NCI-H226 (cell line): ENCODE results near the gene PNPO.

Experiments used
- DNase-seq: peaks from one replicate; pipeline ENCODE4 v3.0.0-alpha.2; 2015

PNPO gene

GRCh38 chr17:47952171-47953021 is 11.0 kb downstream of the PNPO start:
- no peak for DNase-seq

GRCh38 chr17:47953909-47954308 is 12.5 kb downstream of the PNPO start:
- no peak for DNase-seq

GRCh38 chr17:47955497-47956461 is 14.4 kb downstream of the PNPO start:
- DNase-seq, result no peak

- no peak for DNase-seq
These were observed 15.6 kb downstream of the PNPO start for GRCh38 chr17:47956791-47957590.

GRCh38 chr17:47957591-47958490 is 16.5 kb downstream of the PNPO start, which contains the start of gene PRR15L:
PRR15L (minus strand) TSS chr17:47957883; CDS start chr17:47953234, 4,649 bp downstream.
- no peak for DNase-seq

GRCh38 chr17:47959825-47960655 is 18.7 kb downstream of the PNPO start:
- no peak for DNase-seq

GRCh38 chr17:47961406-47961805 is 20.0 kb downstream of the PNPO start:
- DNase-seq, result no peak

GRCh38 chr17:47962901-47963300 is 21.5 kb downstream of the PNPO start:
- DNase-seq, result no peak

GRCh38 chr17:47964856-47965255 is 23.5 kb downstream of the PNPO start:
- no peak for DNase-seq

- no peak for DNase-seq
These were observed 24.7 kb downstream of the PNPO start for GRCh38 chr17:47966079-47966519.

- DNase-seq, result peak; percentile 87
These were observed 26.4 kb downstream of the PNPO start for GRCh38 chr17:47967607-47968252.

- DNase-seq, result no peak
These were observed 27.5 kb downstream of the PNPO start for GRCh38 chr17:47968836-47969235.

- no peak for DNase-seq
These were observed 28.8 kb downstream of the PNPO start for GRCh38 chr17:47969930-47970724.

GRCh38 chr17:47970725-47971499 is 29.5 kb downstream of the PNPO start, which contains the start of gene CDK5RAP3:
CDK5RAP3 (plus strand) TSS chr17:47971113; CDS start chr17:47971147, 34 bp downstream.
- DNase-seq, result peak; percentile 97

- DNase-seq, result no peak
These were observed 32.2 kb downstream of the PNPO start for GRCh38 chr17:47973541-47973940.

GRCh38 chr17:47975189-47975822 is 33.9 kb downstream of the PNPO start:
- no peak for DNase-seq

GRCh38 chr17:47975823-47976205 is 34.4 kb downstream of the PNPO start:
- no peak for DNase-seq

- DNase-seq, result no peak
These were observed 37.0 kb downstream of the PNPO start for GRCh38 chr17:47978324-47978723.
